MCF 10A (cell line): ENCODE results near the gene GUK1. TPM values are rescaled to one million over a fixed set of nuclear protein-coding genes. Genes with fewer than 3 reads are reported as not detected.
A peak's percentile ranks its signal among the peaks of the same experiment; 100 is the strongest.

Experiments
- BruUV-seq: library from RNA; stranded (reverse); fragments of 400-500 nt; replicated peaks from 2 replicates; lab custom pipeline; 2021; lab: Mats Ljungman, UMichigan
- CTCF ChIA-PET: fragments of 300-600 bp; sonication (Branson Sonifier 250); formaldehyde crosslinking; extraction: SDS; loops from one replicate; lab custom pipeline; 2021; ENCODE audit warnings: antibody characterized with exemption, inconsistent platforms; lab: Yijun Ruan, JAX
- POLR2A ChIA-PET: fragments of 300-600, 350-650 bp; sonication (Branson Sonifier 250); formaldehyde crosslinking; extraction: SDS; loops from one replicate; lab custom pipeline; 2020; ENCODE audit warnings: antibody characterized with exemption, inconsistent platforms; lab: Yijun Ruan, JAX
- DNase-seq: peaks from one replicate; pipeline ENCODE4 v3.0.0-alpha.2; 2018; ENCODE audit not compliant: unreplicated experiment
- H3K27ac Mint-ChIP-seq: one replicate; pipeline ENCODE4 v1.8.0; 2022; ENCODE audit warnings: mild to moderate bottlenecking, low read depth, mixed read lengths; ENCODE audit not compliant: unreplicated experiment
- H3K27me3 Mint-ChIP-seq: one replicate; pipeline ENCODE4 v1.8.0; 2022; ENCODE audit warnings: mixed read lengths; ENCODE audit not compliant: insufficient read depth, unreplicated experiment
- H3K36me3 Mint-ChIP-seq: one replicate; pipeline ENCODE4 v1.8.0; 2022; ENCODE audit warnings: mild to moderate bottlenecking, moderate library complexity, mixed read lengths; ENCODE audit not compliant: insufficient read depth, unreplicated experiment
- H3K4me1 Mint-ChIP-seq: one replicate; pipeline ENCODE4 v1.8.0; 2022; ENCODE audit warnings: mixed read lengths; ENCODE audit not compliant: insufficient read depth, unreplicated experiment
- H3K4me3 Mint-ChIP-seq: one replicate; pipeline ENCODE4 v1.8.0; 2022; ENCODE audit warnings: mild to moderate bottlenecking, moderate library complexity, mixed read lengths; ENCODE audit not compliant: unreplicated experiment
- H3K9me3 Mint-ChIP-seq: one replicate; pipeline ENCODE4 v1.8.0; 2022; ENCODE audit warnings: mixed read lengths; ENCODE audit not compliant: unreplicated experiment
- CTCF ChIP-seq: fragments of 200-600 bp; IDR thresholded peaks from one replicate; pipeline ENCODE4 v1.8.0; 2022; ENCODE audit warnings: antibody characterized with exemption, mild to moderate bottlenecking; ENCODE audit not compliant: unreplicated experiment
- intact Hi-C: fragments of 100-400 bp; cut with micrococcal nuclease; formaldehyde crosslinking; loops from 2 replicates; pipeline ENCODE4 v1.14.1; 2022
- total RNA-seq: library from RNA; stranded (reverse); gene quantifications from 2 replicates; pipeline ENCODE4 v1.2.3, GENCODE V29; 2022

Gene GUK1
- total RNA-seq, 1 experiment from 2014 or later, result 495 TPM

- Mint-ChIP-seq H3K27me3 (no peaks in the 10 kb centered on the region), H3K9me3 (no peaks in the 10 kb centered on the region), H3K4me1 (no peaks in the 10 kb centered on the region), H3K36me3 (peaks cover 13% of the 10 kb centered on the region), H3K4me3 (no peak overlapping the region), H3K27ac (no peak overlapping the region)
- ChIA-PET CTCF (interaction anchor here (0.6 to 6.6 kb wide), 6 partner anchors 12 to 59 kb away, joined by 3 to 44 read pairs (median 4); partner anchors contain the start of gene IBA57), POLR2A (interaction anchor here (0.9 to 3.0 kb wide), 2 partner anchors 12 to 25 kb away, joined by 3 to 12 read pairs; partner anchors contain the start of gene IBA57)
- no TSS peak for BruUV-seq
- DNase-seq, result no peak
- intact Hi-C loops, result no loop called here
- no peak for TF ChIP-seq CTCF
Observed at GRCh38 chr1:228177721-228178710, 37.9 kb downstream of the GUK1 start.

GRCh38 chr1:228178737-228179684 lies 38.9 kb downstream of the GUK1 start:
- intact Hi-C loops, result no loop called here
- Mint-ChIP-seq H3K4me3 (no peak overlapping the region), H3K4me1 (no peaks in the 10 kb centered on the region), H3K27ac (no peak overlapping the region), H3K9me3 (no peaks in the 10 kb centered on the region), H3K36me3 (peaks cover 13% of the 10 kb centered on the region), H3K27me3 (no peaks in the 10 kb centered on the region)
- no peak for DNase-seq
- no TSS peak for BruUV-seq
- ChIA-PET POLR2A (interaction anchor here (0.9 to 3.0 kb wide), 4 partner anchors 13 to 1379 kb away, joined by 3 to 12 read pairs (median 4); partner anchors contain the start of gene IBA57), CTCF (interaction anchor here (0.6 to 6.6 kb wide), 5 partner anchors 13 to 58 kb away, joined by 3 to 44 read pairs (median 3); partner anchors contain the start of gene IBA57)
- TF ChIP-seq CTCF, result no peak

GRCh38 chr1:228180271-228180958 lies 40.3 kb downstream of the GUK1 start:
- no peak overlapping the region for H3K27ac Mint-ChIP-seq
- intact Hi-C loops, result no loop called here
- CTCF ChIA-PET, result interaction anchor here (0.6 to 6.6 kb wide), 7 partner anchors 14 to 1669 kb away, joined by 3 to 44 read pairs (median 3); partner anchors contain the start of gene IBA57
- no peak for DNase-seq
- no TSS peak for BruUV-seq
- H3K36me3 Mint-ChIP-seq, result peaks cover 8% of the 10 kb centered on the region
- H3K4me3 Mint-ChIP-seq, result no peak overlapping the region
- peak; percentile 19 for TF ChIP-seq CTCF
- H3K27me3 Mint-ChIP-seq, result no peaks in the 10 kb centered on the region
- POLR2A ChIA-PET, result interaction anchor here (1.3 kb wide), 1 partner anchor 1377 kb away, joined by 3 read pairs; no protein-coding TSS in a partner anchor
- no peaks in the 10 kb centered on the region for H3K9me3 Mint-ChIP-seq
- no peaks in the 10 kb centered on the region for H3K4me1 Mint-ChIP-seq
